H1 (cell line): ENCODE data around the gene MGMT. TPM values are rescaled to one million over a fixed set of nuclear protein-coding genes. Genes with fewer than 3 reads are reported as not detected.

Source experiments
- CTCF ChIA-PET: fragments of 300-600 bp; sonication (Branson Sonifier 250); formaldehyde crosslinking; loops from one replicate; lab custom pipeline; 2021; ENCODE audit not compliant: partially characterized antibody; lab: Charles Lee
- POLR2A ChIA-PET: fragments of 300-600 bp; sonication (Branson Sonifier 250); formaldehyde crosslinking; loops from one replicate; lab custom pipeline; 2021; ENCODE audit warnings: inconsistent platforms; ENCODE audit not compliant: partially characterized antibody; lab: Charles Lee
- DNase-seq, 2 experiments: peaks; one replicate each; pipeline versions ENCODE4 v3.0.0 to v3.0.0-alpha.2; 2010 to 2022; ENCODE audit warnings: low spot score in 2 of 2, low read depth in 1 of 2, mixed read lengths in 1 of 2
- FAIRE-seq: peaks from 2 replicates; lab custom pipeline; 2011; peaks lifted over from hg19 to GRCh38; lab: Jason Lieb, UNC
- H2AFZ ChIP-seq: 2 replicates; pipeline ENCODE4 v1.8.1; 2012; ENCODE audit warnings: low read length, inconsistent platforms
- H2AK5ac ChIP-seq: 2 replicates; pipeline ENCODE4 v1.6.1; 2013; ENCODE audit warnings: low read depth, low read length
- H2BK120ac ChIP-seq: replicated peaks from 2 replicates; pipeline ENCODE3; 2013; ENCODE audit warnings: low read depth, low read length, inconsistent platforms
- H2BK12ac ChIP-seq: 2 replicates; pipeline ENCODE4 v1.6.1; 2013; ENCODE audit warnings: low read depth, low read length
- H2BK15ac ChIP-seq: 2 replicates; pipeline ENCODE4 v1.6.1; 2013; ENCODE audit warnings: low read length
- H2BK20ac ChIP-seq: 2 replicates; pipeline ENCODE4 v1.6.1; 2013; ENCODE audit warnings: low read length
- H2BK5ac ChIP-seq: 2 replicates; pipeline ENCODE4 v1.6.1; 2013; ENCODE audit warnings: low read depth, low read length
- H3K14ac ChIP-seq: 2 replicates; pipeline ENCODE4 v1.6.1; 2013; ENCODE audit warnings: inconsistent platforms; ENCODE audit not compliant: insufficient read length
- H3K18ac ChIP-seq: 2 replicates; pipeline ENCODE4 v1.6.1; 2013; ENCODE audit warnings: low read length; ENCODE audit errors: extremely low read depth
- H3K23ac ChIP-seq: 2 replicates; pipeline ENCODE4 v1.6.1; 2013; ENCODE audit warnings: inconsistent platforms; ENCODE audit not compliant: insufficient read length
- H3K23me2 ChIP-seq: 2 replicates; pipeline ENCODE4 v1.6.1; 2013; ENCODE audit warnings: low read depth, low read length
- H3K27ac ChIP-seq: 2 replicates; pipeline ENCODE4 v1.6.1; 2011; ENCODE audit warnings: low read depth, low read length, inconsistent platforms
- H3K27me3 ChIP-seq, 4 experiments: replicated peaks in 1 of 4; 1 replicate in 1 of 4; 2 replicates in 3 of 4; pipeline versions ENCODE4 v1.6.1 to v1.8.1; 2011 to 2013; ENCODE audit warnings: low read length in 3 of 4, mild to moderate bottlenecking in 3 of 4, inconsistent platforms in 2 of 4, mixed read lengths in 2 of 4, moderate library complexity in 1 of 4; ENCODE audit not compliant: control insufficient read depth in 3 of 4, insufficient read depth in 3 of 4; ENCODE audit errors: extremely low read depth in 1 of 4
- H3K36me3 ChIP-seq, 4 experiments: 2 replicates each; pipeline versions ENCODE4 v1.6.1 to v1.8.1; 2011 to 2013; ENCODE audit warnings: mild to moderate bottlenecking in 4 of 4, low read length in 3 of 4, moderate library complexity in 2 of 4, control low read depth in 1 of 4, inconsistent platforms in 1 of 4; ENCODE audit not compliant: insufficient read depth in 4 of 4, control insufficient read depth in 2 of 4
- H3K4ac ChIP-seq: replicated peaks from 2 replicates; pipeline ENCODE3; 2013; ENCODE audit warnings: low read length, low read depth, mixed read lengths, inconsistent platforms; ENCODE audit not compliant: insufficient read length
- H3K4me1 ChIP-seq, 4 experiments: replicated peaks in 1 of 4; 1 replicate in 1 of 4; 2 replicates in 3 of 4; pipeline versions ENCODE4 v1.6.1 to v1.8.1; 2011 to 2013; ENCODE audit warnings: low read length in 3 of 4, inconsistent platforms in 2 of 4, mixed read lengths in 1 of 4; ENCODE audit not compliant: insufficient read depth in 4 of 4, control insufficient read depth in 3 of 4
- H3K4me2 ChIP-seq, 2 experiments: 2 replicates each; pipeline versions ENCODE4 v1.6.1 to v1.8.1; 2011 to 2013; ENCODE audit warnings: low read depth in 2 of 2, low read length in 2 of 2, control low read depth in 1 of 2, inconsistent platforms in 1 of 2, mild to moderate bottlenecking in 1 of 2; ENCODE audit not compliant: insufficient read depth in 1 of 2
- H3K4me3 ChIP-seq, 4 experiments: fragments of 200-600, 300-600 bp in 1 of 4; sonication (generic), shearing (Covaris generic), sonication (Bioruptor Twin) in 1 of 4; 2 replicates each; pipeline versions ENCODE4 v1.5.1 to v1.8.1; 2011 to 2016; ENCODE audit warnings: low read length in 4 of 4, low read depth in 3 of 4, control low read depth in 2 of 4, inconsistent platforms in 2 of 4, mild to moderate bottlenecking in 2 of 4, mixed read lengths in 1 of 4, moderate library complexity in 1 of 4; ENCODE audit not compliant: insufficient read depth in 2 of 4; ENCODE audit errors: extremely low read depth in 1 of 4
- H3K56ac ChIP-seq: replicated peaks from 2 replicates; pipeline ENCODE3; 2013; ENCODE audit warnings: low read depth, mild to moderate bottlenecking, mixed read lengths, low read length, inconsistent platforms; ENCODE audit not compliant: insufficient read length
- H3K79me1 ChIP-seq: 2 replicates; pipeline ENCODE4 v1.6.1; 2013; ENCODE audit warnings: low read depth, low read length, control low read depth
- H3K79me2 ChIP-seq, 2 experiments: 2 replicates each; pipeline versions ENCODE4 v1.6.1 to v1.8.1; 2012 to 2013; ENCODE audit warnings: low read length in 2 of 2, mild to moderate bottlenecking in 2 of 2, inconsistent platforms in 1 of 2; ENCODE audit not compliant: insufficient read depth in 2 of 2, control insufficient read depth in 1 of 2
- H3K9ac ChIP-seq, 4 experiments: replicated peaks in 1 of 4; 1 replicate in 1 of 4; 2 replicates in 3 of 4; pipeline versions ENCODE4 v1.6.1 to v1.8.1; 2011 to 2013; ENCODE audit warnings: low read depth in 3 of 4, low read length in 3 of 4, control low read depth in 2 of 4, mild to moderate bottlenecking in 2 of 4, moderate library complexity in 2 of 4, inconsistent platforms in 1 of 4; ENCODE audit errors: extremely low read depth in 1 of 4
- H3K9me3 ChIP-seq, 2 experiments: 2 replicates each; pipeline versions ENCODE4 v1.6.1 to v1.8.1; 2012 to 2013; ENCODE audit warnings: mild to moderate bottlenecking in 2 of 2, moderate library complexity in 2 of 2, control low read depth in 1 of 2, inconsistent platforms in 1 of 2, low read depth in 1 of 2, low read length in 1 of 2, mixed read lengths in 1 of 2; ENCODE audit not compliant: insufficient read depth in 2 of 2
- H4K20me1 ChIP-seq, 2 experiments: replicated peaks in 1 of 2; 2 replicates each; pipeline versions ENCODE3 to v1.8.1; 2011 to 2013; ENCODE audit warnings: inconsistent platforms in 2 of 2, low read length in 2 of 2, mild to moderate bottlenecking in 1 of 2; ENCODE audit not compliant: insufficient read depth in 2 of 2, control insufficient read depth in 1 of 2
- H4K5ac ChIP-seq: 2 replicates; pipeline ENCODE4 v1.6.1; 2013; ENCODE audit warnings: low read length, low read depth, mixed read lengths, inconsistent platforms; ENCODE audit not compliant: insufficient read length
- H4K8ac ChIP-seq: 2 replicates; pipeline ENCODE4 v1.8.0; 2013; ENCODE audit warnings: mild to moderate bottlenecking, moderate library complexity, low read length, inconsistent platforms; ENCODE audit not compliant: insufficient read depth; ENCODE audit errors: extremely low read depth
- H4K91ac ChIP-seq: replicated peaks from 2 replicates; pipeline ENCODE3; 2013; ENCODE audit warnings: low read length, mixed read lengths, inconsistent platforms; ENCODE audit not compliant: insufficient read length
- BCL11A ChIP-seq, 2 experiments: IDR thresholded peaks; one replicate each; pipeline ENCODE4 v1.6.1; 2011; ENCODE audit warnings: low read depth in 2 of 2, low read length in 2 of 2, mild to moderate bottlenecking in 2 of 2
- CHD2 ChIP-seq: IDR thresholded peaks from 2 replicates; pipeline ENCODE4 v1.6.1; 2012; ENCODE audit warnings: low read length, improper control_type of control experiment
- EP300 ChIP-seq, 2 experiments: IDR thresholded peaks; 1 replicate in 1 of 2; 2 replicates in 1 of 2; pipeline ENCODE4 v1.6.1; 2011 to 2012; ENCODE audit warnings: low read depth in 2 of 2, low read length in 2 of 2, mild to moderate bottlenecking in 2 of 2, borderline replicate concordance in 1 of 2, inconsistent platforms in 1 of 2, moderate library complexity in 1 of 2
- EZH2 ChIP-seq: fragments of 200-600 bp; sonication (generic); IDR thresholded peaks from 2 replicates; pipeline ENCODE4 v1.7.1; 2012; ENCODE audit warnings: low read depth, mild to moderate bottlenecking, moderate library complexity, low read length, inconsistent platforms; ENCODE audit not compliant: severe bottlenecking
- POLR2A ChIP-seq, 2 experiments: IDR thresholded peaks; 1 replicate in 1 of 2; 2 replicates in 1 of 2; pipeline ENCODE4 v1.6.1; 2011; ENCODE audit warnings: low read depth in 2 of 2, low read length in 2 of 2, mild to moderate bottlenecking in 2 of 2; ENCODE audit errors: control extremely low read depth in 1 of 2
- RNF2 ChIP-seq: fragments of 200-900, 300-1000 bp; sonication (generic); IDR thresholded peaks from 2 replicates; pipeline ENCODE4 v1.7.1; 2016; ENCODE audit warnings: borderline replicate concordance, low read depth, mild to moderate bottlenecking, antibody characterized with exemption, low read length; ENCODE audit not compliant: poor library complexity, severe bottlenecking; ENCODE audit errors: missing control alignments
- SAP30 ChIP-seq: fragments of 300-600 bp; sonication (generic); IDR thresholded peaks from 2 replicates; pipeline ENCODE4 v1.7.1; 2012; ENCODE audit warnings: low read length, moderate library complexity, mild to moderate bottlenecking, inconsistent platforms; ENCODE audit not compliant: insufficient read depth, insufficient replicate concordance
- SIN3A ChIP-seq, 2 experiments: IDR thresholded peaks in 1 of 2; conservative IDR thresholded peaks in 1 of 2; 2 replicates each; pipeline ENCODE4 v1.6.1; 2011 to 2012; ENCODE audit warnings: low read length in 2 of 2, improper control_type of control experiment in 1 of 2, low read depth in 1 of 2, mild to moderate bottlenecking in 1 of 2
- SIRT6 ChIP-seq: IDR thresholded peaks from one replicate; pipeline ENCODE4 v1.7.1; 2012; ENCODE audit warnings: low read length, inconsistent platforms
- SIX5 ChIP-seq: IDR thresholded peaks from 2 replicates; pipeline ENCODE4 v1.6.1; 2011; ENCODE audit warnings: mild to moderate bottlenecking, low read depth, low read length
- TBP ChIP-seq: IDR thresholded peaks from 2 replicates; pipeline ENCODE4 v1.6.1; 2011; ENCODE audit warnings: low read depth, low read length, improper control_type of control experiment
- WGBS, 2 experiments: shearing (Covaris generic) in 1 of 2; methylation state at CpG; one replicate each; pipeline versions ENCODE4 v1.1.6 to v1.1.7; 2013 to 2015; ENCODE audit warnings: low lambda C conversion rate in 2 of 2, mixed read lengths in 2 of 2, inconsistent platforms in 1 of 2, low coverage in 1 of 2, missing lambda C conversion rate in 1 of 2; ENCODE audit not compliant: insufficient replicate concordance in 2 of 2, insufficient coverage in 1 of 2, insufficient read length in 1 of 2; ENCODE audit errors: extremely low coverage in 1 of 2, missing lambda C conversion rate in 1 of 2; 5-methylcytosine and 5-hydroxymethylcytosine counted together
- polyA plus RNA-seq, 7 experiments: library from polyadenylated mRNA; depleted of rRNA in 3 of 7; stranded (reverse) in 5 of 7; unstranded in 2 of 7; fragments of >200 nt in 5 of 7; fragments of 200-250 nt in 2 of 7; gene quantifications; 1 replicate in 5 of 7; 2 replicates in 1 of 7; 4 replicates in 1 of 7; pipeline versions ENCODE4 v1.2.1 to v1.2.3, GENCODE V29; 2011 to 2013; ENCODE audit warnings: missing spikeins in 2 of 7, mixed read lengths in 2 of 7
- total RNA-seq: library from RNA; stranded (reverse); fragmentation: NEBNext Ultra II Directional; extraction: Animal tissue kit (Norgen Biotek cat#: 25700); gene quantifications from 2 replicates; pipeline ENCODE4 v1.2.1, GENCODE V29; 2021
- TF ChIP-seq, protein P1 (sequence below): IDR thresholded peaks from 2 replicates; pipeline ENCODE4 v1.6.1; 2011; ENCODE audit warnings: low read depth, mild to moderate bottlenecking, low read length; ENCODE audit not compliant: insufficient read depth

Gene MGMT
- total and polyA plus RNA-seq, 2 of the 8 experiments (the other 6 are each of a cell fraction or from before 2014, with no cell fraction given): 9.9 to 10.7 TPM

DNA sequence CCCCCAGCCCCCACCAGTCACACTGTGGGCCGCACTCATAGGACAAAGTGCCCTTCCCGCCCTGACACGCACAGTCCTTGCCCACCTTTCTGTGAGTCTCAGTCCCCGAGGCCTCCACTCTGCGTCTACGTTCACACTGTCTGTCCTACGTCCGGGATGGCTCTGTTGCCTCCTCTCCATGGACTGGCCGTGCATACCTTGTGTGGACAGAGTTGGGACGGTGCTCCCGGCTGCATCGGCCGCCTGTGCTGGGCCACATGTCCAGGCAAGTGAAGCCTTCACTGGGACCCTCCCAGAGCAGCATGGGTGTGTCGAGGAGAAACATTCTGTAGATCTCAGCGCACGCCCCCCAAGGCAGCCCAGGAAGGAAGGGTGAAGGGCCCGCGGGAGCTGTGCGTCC lies 239.0 kb downstream of the MGMT start:
- H4K5ac ChIP-seq: no peak overlapping the region
- no peaks in the 10 kb centered on the region for H3K23me2 ChIP-seq
- no peak overlapping the region for H2BK120ac ChIP-seq
- POLR2A ChIA-PET: no interaction called here
- DNase-seq: no peak
- H2BK12ac ChIP-seq: peak overlapping the region; percentile 87; the same call in 1 of the 2 replicates
- H3K14ac ChIP-seq: no peak overlapping the region
- H3K4me2 ChIP-seq: no peak overlapping the region
- peak overlapping the region; percentile 61; the same call in 1 of the 2 replicates for H2BK20ac ChIP-seq
- H2BK15ac ChIP-seq: no peak overlapping the region; the same call in 1 of the 2 replicates
- H3K4me1 ChIP-seq: peaks cover 0 to 7% (median 0%) of the 10 kb centered on the region in 4 experiments; a peak in 3 of 7 replicates
- H4K8ac ChIP-seq: peak overlapping the region; percentile 38
- H3K79me2 ChIP-seq: no peaks in the 10 kb centered on the region
- no peak overlapping the region for H3K56ac ChIP-seq
- H4K20me1 ChIP-seq: no peaks in the 10 kb centered on the region
- H3K4ac ChIP-seq: peak overlapping the region; percentile 59
- H3K79me1 ChIP-seq: no peaks in the 10 kb centered on the region
- H3K9me3 ChIP-seq: no peaks in the 10 kb centered on the region
- H3K18ac ChIP-seq: no peak overlapping the region; the same call in 1 of the 2 replicates
- no peak overlapping the region for H3K27ac ChIP-seq
- no peak for TF ChIP-seq SIN3A (conservative IDR thresholded peaks at IDR 0.05 in 1 of 2, IDR thresholded peaks at IDR 0.05 in 1 of 2; ENCODE audit: low read depth in 1 of 2, low read length in 2 of 2)
- TF ChIP-seq SIRT6: no peak
- no peak for TF ChIP-seq SIX5
- no peak for TF ChIP-seq EP300 (IDR thresholded peaks at IDR 0.05; ENCODE audit: borderline replicate concordance in 1 of 2, low read depth in 2 of 2, low read length in 2 of 2)
- no peak for TF ChIP-seq EZH2
- TF ChIP-seq POLR2A (IDR thresholded peaks at IDR 0.05; ENCODE audit: control extremely low read depth in 1 of 2, low read depth in 2 of 2, low read length in 2 of 2): no peak
- TF ChIP-seq, protein P1, sequence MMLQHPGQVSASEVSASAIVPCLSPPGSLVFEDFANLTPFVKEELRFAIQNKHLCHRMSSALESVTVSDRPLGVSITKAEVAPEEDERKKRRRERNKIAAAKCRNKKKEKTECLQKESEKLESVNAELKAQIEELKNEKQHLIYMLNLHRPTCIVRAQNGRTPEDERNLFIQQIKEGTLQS: no peak
- TF ChIP-seq TBP: no peak
- no peak for TF ChIP-seq RNF2
- no peak for TF ChIP-seq BCL11A (IDR thresholded peaks at IDR 0.05; ENCODE audit: low read depth in 2 of 2, low read length in 2 of 2)
- no peak for TF ChIP-seq SAP30
- no peak for TF ChIP-seq CHD2
- TF ChIP-seq, all 59 proteins: peak for 0
- Histone ChIP-seq H3K27me3 (no peaks in the 10 kb centered on the region), H3K4me3 (no peak overlapping the region), H2AK5ac (no peak overlapping the region), H4K91ac (peak overlapping the region; percentile 42), H3K36me3 (no peaks in the 10 kb centered on the region), H3K9ac (no peak overlapping the region), H2AFZ (no peak overlapping the region), H3K23ac (no peak overlapping the region), H2BK5ac (peak overlapping the region; percentile 35; the same call in 1 of the 2 replicates)
- FAIRE-seq: no peak
- 86% methylated on average over 16 of the region's 19 CpGs; no CpG with 5 or more reads in 1 of the 2 experiments for WGBS, 2 experiments
- CTCF ChIA-PET: interaction anchor here (0.6 to 1.4 kb wide), 2 partner anchors 9 to 264 kb away, joined by 3 read pairs; no protein-coding TSS in a partner anchor
